T-cell (primary cell): ENCODE results near the gene PLXNA1. TPM values are rescaled to one million over a fixed set of nuclear protein-coding genes. Genes with fewer than 3 reads are reported as not detected.

Source experiments
- ATAC-seq, 4 experiments: fragments of 200-7000 bp in 3 of 4; fragments of 150-1000 bp in 1 of 4; cut with Tn5 transposase; replicated peaks in 1 of 4; 1 replicate in 3 of 4; 2 replicates in 1 of 4; pipeline ENCODE4 v1.10.0; 2021; ENCODE audit warnings: moderate library complexity in 3 of 4, mild to moderate bottlenecking in 2 of 4, moderate number of reproducible peaks in 1 of 4
- CTCF ChIA-PET, 2 donors: fragments of 300-600 bp; sonication (Branson Sonifier 250); formaldehyde crosslinking; loops; one replicate each; lab custom pipeline; 2022; ENCODE audit warnings: antibody characterized with exemption in 2 of 2; lab: Charles Lee
- POLR2A ChIA-PET, 2 donors: fragments of 300-600 bp; sonication (Branson Sonifier 250); formaldehyde crosslinking; loops; one replicate each; lab custom pipeline; 2022; ENCODE audit warnings: antibody characterized with exemption in 2 of 2; lab: Charles Lee
- DNase-seq, 35 experiments: peaks; one replicate each; pipeline versions ENCODE4 v3.0.0 to v3.0.0-alpha.2; 2013 to 2023
- H3K27ac ChIP-seq: one replicate; pipeline ENCODE4 v1.5.1; 2013; ENCODE audit warnings: low read length
- H3K27me3 ChIP-seq, 2 experiments: replicated peaks in 1 of 2; 1 replicate in 1 of 2; 2 replicates in 1 of 2; pipeline versions ENCODE4 v1.6.1 to v1.7.0; 2013; ENCODE audit warnings: low read length in 1 of 2, mixed read lengths in 1 of 2; ENCODE audit not compliant: control insufficient read depth in 2 of 2, insufficient read depth in 2 of 2; ENCODE audit errors: extremely low read depth in 1 of 2
- H3K36me3 ChIP-seq, 2 donors: 1 replicate in 1 of 2; 2 replicates in 1 of 2; pipeline versions ENCODE4 v1.6.1 to v1.7.0; 2013; ENCODE audit warnings: low read length in 1 of 2; ENCODE audit not compliant: control insufficient read depth in 2 of 2, insufficient read depth in 1 of 2; ENCODE audit errors: extremely low read depth in 1 of 2
- H3K4me1 ChIP-seq, 2 experiments: 1 replicate in 1 of 2; 2 replicates in 1 of 2; pipeline versions ENCODE4 v1.6.1 to v1.7.0; 2013; ENCODE audit warnings: low read length in 2 of 2, mixed read lengths in 1 of 2; ENCODE audit not compliant: insufficient read depth in 2 of 2, control insufficient read depth in 1 of 2; ENCODE audit errors: extremely low read depth in 1 of 2
- H3K4me3 ChIP-seq, 2 donors: 1 replicate in 1 of 2; 2 replicates in 1 of 2; pipeline versions ENCODE4 v1.5.1 to v1.7.0; 2013; ENCODE audit warnings: mild to moderate bottlenecking in 2 of 2, low read length in 1 of 2, moderate library complexity in 1 of 2; ENCODE audit not compliant: control insufficient read depth in 1 of 2; ENCODE audit errors: extremely low read depth in 1 of 2
- H3K9me3 ChIP-seq: 2 replicates; pipeline ENCODE4 v1.7.0; 2013
- H3K27ac Mint-ChIP-seq, 2 donors: one replicate each; pipeline ENCODE4 v1.8.0; 2020 to 2021; ENCODE audit warnings: mild to moderate bottlenecking in 2 of 2, mixed read lengths in 2 of 2
- H3K27me3 Mint-ChIP-seq, 2 donors: one replicate each; pipeline ENCODE4 v1.8.0; 2021 to 2022; ENCODE audit warnings: mixed read lengths in 2 of 2
- H3K36me3 Mint-ChIP-seq: one replicate; pipeline ENCODE4 v1.8.0; 2021; ENCODE audit warnings: mixed read lengths
- H3K4me1 Mint-ChIP-seq, 3 donors: one replicate each; pipeline ENCODE4 v1.8.0; 2020 to 2022; ENCODE audit warnings: mixed read lengths in 3 of 3, mild to moderate bottlenecking in 1 of 3
- H3K4me3 Mint-ChIP-seq, 3 donors: one replicate each; pipeline ENCODE4 v1.8.0; 2020 to 2022; ENCODE audit warnings: mild to moderate bottlenecking in 3 of 3, mixed read lengths in 3 of 3, moderate library complexity in 3 of 3
- H3K9me3 Mint-ChIP-seq, 3 donors: one replicate each; pipeline ENCODE4 v1.8.0; 2020 to 2022; ENCODE audit warnings: mixed read lengths in 3 of 3
- WGBS: methylation state at CpG from one replicate; pipeline ENCODE4 v1.1.5; 2013; ENCODE audit warnings: missing lambda C conversion rate; ENCODE audit not compliant: insufficient coverage; 5-methylcytosine and 5-hydroxymethylcytosine counted together
- total RNA-seq, 35 experiments: library from RNA in 6 of 35; stranded (reverse) in 6 of 35; fragments of 120-200 nt in 1 of 35; gene quantifications; one replicate each; pipeline versions ENCODE4 v1.2.1 to v1.2.4 and lab custom pipeline; 2013 to 2026

Gene PLXNA1
- total RNA-seq, 5 donors from 2014 or later (not counting 1 experiment from before 2014, with no cell fraction given): 10.9 to 16.9 (median 16.0) TPM

DNA sequence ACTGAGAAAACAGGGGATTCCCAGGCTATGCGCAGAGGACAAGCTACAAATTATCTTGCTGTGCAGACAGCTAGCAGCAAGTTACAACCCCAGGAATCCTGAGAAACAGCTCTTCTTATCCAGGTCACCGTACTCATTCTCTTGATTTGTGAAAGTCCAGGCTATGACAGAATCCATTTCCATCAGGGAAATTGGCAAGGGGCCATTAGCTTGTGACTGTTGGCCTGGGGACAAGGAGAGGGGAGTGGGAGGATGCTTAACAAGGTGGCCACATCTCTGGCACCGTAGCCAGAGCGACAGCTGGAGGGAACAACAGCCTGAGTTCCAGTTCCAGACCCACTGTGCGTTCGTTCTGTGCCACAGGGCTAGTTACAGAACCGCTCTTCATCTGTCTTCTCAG is 44.9 kb upstream of the PLXNA1 start:
- Histone ChIP-seq H3K27ac (no peak overlapping the region), H3K9me3 (no peaks in the 10 kb centered on the region), H3K27me3 (no peaks in the 10 kb centered on the region), H3K4me3 (no peak overlapping the region), H3K36me3 (no peaks in the 10 kb centered on the region), H3K4me1 (no peaks in the 10 kb centered on the region)
- ChIA-PET POLR2A (no interaction called here), CTCF (no interaction called here)
- H3K9me3 Mint-ChIP-seq: no peaks in the 10 kb centered on the region
- no peaks in the 10 kb centered on the region for H3K4me1 Mint-ChIP-seq
- 86% methylated on average over 7 of the region's 7 CpGs for WGBS
- no peak overlapping the region for H3K27ac Mint-ChIP-seq
- no peak for DNase-seq
- no peak overlapping the region for H3K4me3 Mint-ChIP-seq
- no peak for ATAC-seq
- no peaks in the 10 kb centered on the region for H3K27me3 Mint-ChIP-seq
- H3K36me3 Mint-ChIP-seq: peaks cover 9% of the 10 kb centered on the region

DNA sequence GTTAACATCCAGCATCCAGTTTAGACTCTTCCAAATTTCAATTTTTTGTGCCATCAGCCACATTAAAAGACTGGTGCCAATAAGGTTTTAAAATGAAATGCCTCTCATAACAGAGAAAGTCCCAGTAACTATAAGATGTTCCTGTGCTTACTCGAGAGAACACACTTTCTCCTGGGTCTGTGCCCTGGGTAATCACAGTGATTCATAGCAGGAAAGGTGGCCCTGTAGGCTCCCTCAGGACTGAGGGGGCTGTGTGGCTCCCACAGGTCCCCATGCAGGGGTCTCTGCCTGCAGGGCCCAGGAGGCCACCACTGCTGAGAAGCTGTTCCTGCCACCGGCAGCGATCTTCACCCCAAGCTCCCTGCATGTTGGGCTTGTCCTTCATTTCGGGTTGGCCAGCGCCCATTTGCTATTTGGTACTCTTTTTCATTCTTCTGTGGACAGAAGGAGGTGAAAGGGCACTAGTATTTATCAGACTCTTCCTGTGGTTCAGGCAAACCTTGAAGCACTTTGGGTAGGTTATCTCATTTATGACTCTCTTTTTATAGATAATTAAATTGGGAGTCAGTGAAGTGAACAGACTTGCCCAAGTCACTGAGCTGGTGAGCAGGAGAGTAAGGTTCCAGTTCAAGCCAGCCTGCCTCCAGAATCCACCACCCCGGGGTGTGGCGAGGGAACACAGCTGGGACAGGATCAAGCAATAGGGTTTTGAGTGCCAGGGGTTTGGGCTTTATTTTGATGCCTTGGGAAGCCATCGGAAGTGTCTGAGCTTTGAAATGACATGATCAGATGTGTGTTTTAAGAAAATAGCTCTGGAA is 44.2 kb upstream of the PLXNA1 start:
- H3K36me3 ChIP-seq: no peaks in the 10 kb centered on the region
- no peak overlapping the region for H3K27ac ChIP-seq
- H3K4me3 ChIP-seq: no peak overlapping the region
- Mint-ChIP-seq H3K9me3 (no peaks in the 10 kb centered on the region), H3K4me3 (no peak overlapping the region), H3K27me3 (no peaks in the 10 kb centered on the region), H3K4me1 (no peaks in the 10 kb centered on the region), H3K36me3 (peaks cover 9% of the 10 kb centered on the region), H3K27ac (no peak overlapping the region)
- H3K9me3 ChIP-seq: no peaks in the 10 kb centered on the region
- no peaks in the 10 kb centered on the region for H3K4me1 ChIP-seq
- CTCF ChIA-PET: no interaction called here
- WGBS: 90% methylated on average over 2 of the region's 8 CpGs
- DNase-seq (no peak), ATAC-seq (no peak)
- POLR2A ChIA-PET: no interaction called here
- no peaks in the 10 kb centered on the region for H3K27me3 ChIP-seq

DNA sequence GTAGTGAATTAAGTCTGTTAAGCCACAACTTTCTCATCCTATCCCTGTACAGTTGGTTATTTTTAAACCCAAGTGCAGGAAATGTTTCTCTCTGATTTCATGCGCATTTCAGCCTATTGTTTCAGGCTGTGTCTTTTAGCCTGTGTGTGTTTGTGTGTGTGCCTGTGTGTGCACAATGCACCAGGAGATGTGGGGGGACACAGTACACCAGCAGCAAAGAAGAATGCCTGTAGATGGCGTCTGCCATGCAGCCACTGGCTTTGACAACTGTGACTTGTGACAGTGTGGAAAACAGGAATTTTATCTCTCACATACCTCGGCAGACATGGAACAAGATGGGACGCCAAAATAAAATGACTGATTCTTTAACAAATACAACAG is 43.6 kb upstream of the PLXNA1 start:
- no peaks in the 10 kb centered on the region for H3K27me3 Mint-ChIP-seq
- H3K27ac Mint-ChIP-seq: no peak overlapping the region
- POLR2A ChIA-PET: no interaction called here
- DNase-seq: no peak
- no peaks in the 10 kb centered on the region for H3K9me3 ChIP-seq
- H3K27ac ChIP-seq: no peak overlapping the region
- H3K36me3 ChIP-seq: no peaks in the 10 kb centered on the region
- no peaks in the 10 kb centered on the region for H3K9me3 Mint-ChIP-seq
- no peak for ATAC-seq
- H3K36me3 Mint-ChIP-seq: peaks cover 5% of the 10 kb centered on the region
- CTCF ChIA-PET: no interaction called here
- H3K4me3 ChIP-seq: no peak overlapping the region
- no peaks in the 10 kb centered on the region for H3K4me1 ChIP-seq
- no peak overlapping the region for H3K4me3 Mint-ChIP-seq
- no peaks in the 10 kb centered on the region for H3K27me3 ChIP-seq
- whole genome bisulfite sequencing: 86% methylated on average over 1 of the region's 4 CpGs
- H3K4me1 Mint-ChIP-seq: peaks cover 0 to 2% (median 0%) of the 10 kb centered on the region in 3 donors

DNA sequence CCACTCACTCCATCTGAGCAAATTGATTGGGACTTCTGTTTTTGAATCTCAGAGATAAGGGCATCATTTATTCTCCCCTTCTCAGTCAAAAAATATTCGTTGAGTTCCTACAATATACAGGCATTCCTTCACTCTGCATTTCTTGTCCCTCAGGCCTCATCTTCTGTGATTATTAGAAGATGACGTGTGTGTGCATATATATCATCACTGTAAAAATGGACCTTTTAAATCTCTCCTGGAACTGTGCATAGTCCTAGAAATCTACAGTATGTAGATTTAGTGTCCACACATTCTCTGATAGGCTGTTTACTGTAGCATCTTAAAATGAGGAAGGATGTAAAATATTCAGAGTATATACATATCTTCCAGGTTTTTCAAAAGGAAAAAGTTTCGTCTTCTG is 43.2 kb upstream of the PLXNA1 start:
- CTCF ChIA-PET: no interaction called here
- Mint-ChIP-seq H3K4me3 (no peak overlapping the region), H3K4me1 (peaks cover 0 to 5% (median 0%) of the 10 kb centered on the region in 3 donors), H3K27me3 (no peaks in the 10 kb centered on the region), H3K27ac (no peak overlapping the region), H3K9me3 (no peaks in the 10 kb centered on the region), H3K36me3 (peaks cover 5% of the 10 kb centered on the region)
- Histone ChIP-seq H3K4me1 (no peaks in the 10 kb centered on the region), H3K27me3 (no peaks in the 10 kb centered on the region), H3K9me3 (no peaks in the 10 kb centered on the region), H3K27ac (no peak overlapping the region), H3K36me3 (no peaks in the 10 kb centered on the region), H3K4me3 (no peak overlapping the region)
- ATAC-seq (no peak), DNase-seq (no peak)
- POLR2A ChIA-PET: no interaction called here
- no CpG with 5 or more reads among the region's 3 CpGs for WGBS

DNA sequence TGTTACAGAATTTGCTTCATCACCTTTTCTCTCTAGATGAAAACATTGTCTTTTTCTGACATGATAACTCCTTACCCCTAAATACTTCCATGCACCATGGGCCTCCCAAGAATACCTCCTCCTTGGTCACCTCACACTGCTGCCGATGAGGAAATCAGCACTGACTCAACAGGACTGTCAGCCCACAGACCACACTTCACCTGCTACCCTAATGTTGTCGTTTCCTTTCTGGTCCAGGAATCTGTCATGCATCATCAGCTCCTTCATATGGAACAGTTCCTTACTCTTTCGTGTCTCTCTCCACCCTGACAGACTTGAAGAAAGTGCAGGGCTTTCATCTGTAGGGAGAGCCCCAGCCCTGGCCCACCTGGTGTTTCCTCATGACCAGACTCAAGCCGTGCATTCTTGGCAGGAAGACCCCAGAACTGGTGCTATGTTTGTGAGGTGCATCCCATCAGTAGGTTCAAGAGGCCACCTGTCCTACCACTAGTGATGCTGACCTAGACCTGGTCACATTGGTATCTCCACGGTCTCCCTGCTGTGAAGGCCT is 41.1 kb upstream of the PLXNA1 start:
- CTCF ChIA-PET: no interaction called here
- H3K4me3 Mint-ChIP-seq: no peak overlapping the region
- no peak overlapping the region for H3K27ac ChIP-seq
- no peak for DNase-seq
- H3K9me3 ChIP-seq: no peaks in the 10 kb centered on the region
- ATAC-seq: no peak
- H3K4me1 Mint-ChIP-seq: peaks cover 0 to 5% (median 0%) of the 10 kb centered on the region in 3 donors
- WGBS: 54% methylated on average over 2 of the region's 5 CpGs
- POLR2A ChIA-PET: no interaction called here
- H3K4me3 ChIP-seq: no peak overlapping the region
- H3K27me3 Mint-ChIP-seq: no peaks in the 10 kb centered on the region
- no peaks in the 10 kb centered on the region for H3K36me3 ChIP-seq
- no peaks in the 10 kb centered on the region for H3K4me1 ChIP-seq
- H3K9me3 Mint-ChIP-seq: no peaks in the 10 kb centered on the region
- peaks cover 5% of the 10 kb centered on the region for H3K36me3 Mint-ChIP-seq
- H3K27me3 ChIP-seq: no peaks in the 10 kb centered on the region
- no peak overlapping the region for H3K27ac Mint-ChIP-seq

DNA sequence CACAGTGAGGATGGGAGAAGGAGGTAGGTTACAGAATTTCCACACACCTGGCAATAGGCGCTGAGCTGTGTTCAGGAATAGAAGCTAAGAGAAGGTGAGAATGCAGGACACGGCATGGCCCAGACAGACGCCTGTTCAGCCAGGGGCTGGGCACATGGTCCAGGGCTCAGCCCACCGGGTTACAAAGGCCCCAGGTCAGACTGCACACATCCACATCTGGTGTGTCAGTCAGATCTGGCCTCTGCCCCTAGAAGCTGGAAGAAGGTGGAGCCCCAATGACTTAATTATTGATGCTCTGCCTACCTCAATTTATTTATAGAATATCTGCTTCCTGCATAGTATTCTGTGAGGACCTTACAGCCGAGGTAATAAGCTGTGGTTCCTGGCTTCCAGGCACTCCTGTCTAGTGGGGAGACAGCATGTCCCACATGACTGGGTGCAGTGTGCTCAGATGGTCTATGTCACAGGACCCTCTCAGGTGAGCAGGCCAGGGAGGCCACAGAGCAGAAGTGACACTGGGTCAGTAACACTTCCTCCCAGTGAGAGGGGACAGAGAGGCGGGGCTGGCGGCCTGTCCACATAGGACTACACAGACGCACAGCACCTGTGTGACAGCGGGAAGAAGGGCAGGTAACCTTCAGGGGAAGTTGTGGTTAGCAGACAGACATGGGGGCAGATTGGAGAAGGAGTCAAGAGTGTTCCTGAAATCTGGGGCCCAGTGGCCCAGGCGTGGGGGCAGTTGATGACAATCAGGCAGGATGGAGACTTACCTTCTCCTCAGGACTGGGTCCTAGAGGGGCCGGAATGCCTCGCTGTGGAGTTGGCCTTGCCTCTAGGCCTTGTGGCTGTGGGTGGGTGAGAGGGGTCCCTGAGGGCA is 38.6 kb upstream of the PLXNA1 start:
- Mint-ChIP-seq H3K27ac (no peak overlapping the region), H3K27me3 (no peaks in the 10 kb centered on the region), H3K9me3 (no peaks in the 10 kb centered on the region), H3K4me3 (no peak overlapping the region), H3K36me3 (peaks cover 16% of the 10 kb centered on the region), H3K4me1 (peaks cover 3 to 11% (median 5%) of the 10 kb centered on the region in 3 donors)
- Histone ChIP-seq H3K9me3 (no peaks in the 10 kb centered on the region), H3K4me3 (no peak overlapping the region), H3K4me1 (no peaks in the 10 kb centered on the region), H3K27me3 (no peaks in the 10 kb centered on the region), H3K27ac (no peak overlapping the region), H3K36me3 (no peaks in the 10 kb centered on the region)
- no peak for DNase-seq
- 89% methylated on average over 7 of the region's 12 CpGs for WGBS
- CTCF ChIA-PET: interaction anchor here in 1 of 2 donors (0.8 kb wide), 1 partner anchor 539 kb away, joined by 3 read pairs; no protein-coding TSS in a partner anchor
- no peak for ATAC-seq
- POLR2A ChIA-PET: no interaction called here
